ENCODE data around the gene KLK13.
A peak's percentile ranks its signal among the peaks of the same experiment; 100 is the strongest.

Gene KLK13

DNA sequence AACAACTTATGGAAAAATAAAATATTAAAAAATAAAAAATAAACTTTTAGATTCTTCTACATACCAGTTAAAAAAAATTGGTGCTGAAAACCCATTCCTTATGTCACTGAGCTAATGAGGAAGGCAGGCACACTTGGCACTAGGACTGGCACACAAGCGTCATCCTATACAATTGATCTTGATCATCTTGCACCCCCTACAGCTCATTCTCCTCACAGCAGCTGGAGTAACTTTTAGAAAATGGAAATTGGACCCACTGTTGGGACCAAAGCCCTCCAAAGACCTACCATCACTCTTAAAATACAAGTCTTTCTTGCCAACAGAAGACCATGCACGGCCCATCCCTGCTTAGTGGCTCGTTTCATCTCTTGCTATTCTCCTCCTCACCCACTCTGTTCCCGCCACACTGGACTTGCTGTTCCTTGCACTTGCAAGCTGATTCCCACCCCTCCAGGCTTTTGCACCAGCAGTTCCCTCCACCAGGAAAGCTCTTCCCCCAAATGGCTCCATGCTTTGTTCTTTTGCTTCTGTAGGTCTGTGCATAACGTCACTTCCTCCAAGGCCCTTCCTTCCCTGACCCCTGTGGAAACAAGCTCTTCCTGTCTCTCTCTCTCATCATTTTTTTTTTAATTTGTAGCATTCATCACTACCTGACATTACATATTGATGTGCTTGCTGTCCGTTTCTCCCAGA is 31.7 kb upstream of the KLK13 start:
- no peak overlapping the region for H3K4me3 ChIP-seq (ENCODE audit: low read depth in 1 of 2, low read length in 1 of 2)
- no peaks in the 10 kb centered on the region for H3K36me3 ChIP-seq
- TF ChIP-seq, protein P1, sequence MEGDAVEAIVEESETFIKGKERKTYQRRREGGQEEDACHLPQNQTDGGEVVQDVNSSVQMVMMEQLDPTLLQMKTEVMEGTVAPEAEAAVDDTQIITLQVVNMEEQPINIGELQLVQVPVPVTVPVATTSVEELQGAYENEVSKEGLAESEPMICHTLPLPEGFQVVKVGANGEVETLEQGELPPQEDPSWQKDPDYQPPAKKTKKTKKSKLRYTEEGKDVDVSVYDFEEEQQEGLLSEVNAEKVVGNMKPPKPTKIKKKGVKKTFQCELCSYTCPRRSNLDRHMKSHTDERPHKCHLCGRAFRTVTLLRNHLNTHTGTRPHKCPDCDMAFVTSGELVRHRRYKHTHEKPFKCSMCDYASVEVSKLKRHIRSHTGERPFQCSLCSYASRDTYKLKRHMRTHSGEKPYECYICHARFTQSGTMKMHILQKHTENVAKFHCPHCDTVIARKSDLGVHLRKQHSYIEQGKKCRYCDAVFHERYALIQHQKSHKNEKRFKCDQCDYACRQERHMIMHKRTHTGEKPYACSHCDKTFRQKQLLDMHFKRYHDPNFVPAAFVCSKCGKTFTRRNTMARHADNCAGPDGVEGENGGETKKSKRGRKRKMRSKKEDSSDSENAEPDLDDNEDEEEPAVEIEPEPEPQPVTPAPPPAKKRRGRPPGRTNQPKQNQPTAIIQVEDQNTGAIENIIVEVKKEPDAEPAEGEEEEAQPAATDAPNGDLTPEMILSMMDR (IDR thresholded peaks at IDR 0.05) = no peak
- H3K27me3 ChIP-seq = peaks cover 4% of the 10 kb centered on the region
- peaks cover 10 to 18% of the 10 kb centered on the region in 2 experiments for H3K4me1 ChIP-seq (ENCODE audit: control insufficient read depth in 1 of 2, insufficient read depth in 1 of 2, low read depth in 1 of 2, low read length in 1 of 2)
- no peaks in the 10 kb centered on the region for H3K9me3 ChIP-seq
- H3K27ac ChIP-seq = peak overlapping the region; percentile 61

DNA sequence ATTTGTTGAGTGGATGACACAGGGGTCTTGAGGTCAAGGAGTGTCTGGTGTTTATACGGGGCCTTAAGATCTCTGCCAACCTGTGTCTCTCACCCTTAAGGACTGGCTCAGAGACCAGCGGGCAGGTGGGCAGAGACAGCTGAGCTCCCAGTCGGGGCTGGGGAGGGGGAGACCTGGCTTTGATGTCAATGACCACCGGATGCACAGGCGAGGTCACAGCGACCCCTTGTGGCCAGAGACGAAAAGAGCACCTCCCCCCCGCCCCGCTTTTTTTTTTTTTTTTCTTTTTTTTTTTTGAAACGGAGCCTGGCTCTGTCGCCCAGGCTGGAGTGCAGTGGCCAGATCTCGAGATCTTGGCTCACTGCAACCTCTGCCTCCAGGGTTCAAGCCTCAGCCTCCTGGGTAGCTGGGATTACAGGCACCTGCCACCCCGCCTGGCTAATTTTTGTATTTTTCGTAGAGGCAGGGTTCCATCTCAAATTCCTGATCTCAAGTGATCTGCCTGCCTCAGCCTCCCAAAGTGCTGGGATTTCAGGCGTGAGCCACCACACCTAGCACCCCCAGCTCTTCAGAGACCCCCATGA is 29.9 kb upstream of the KLK13 start:
- Histone ChIP-seq H3K4me3 (ENCODE audit: low read depth in 1 of 2, low read length in 1 of 2) (no peak overlapping the region), H3K4me1 (ENCODE audit: control insufficient read depth in 1 of 2, insufficient read depth in 1 of 2, low read depth in 1 of 2, low read length in 1 of 2) (peaks cover 10 to 18% of the 10 kb centered on the region in 2 experiments), H3K9me3 (no peaks in the 10 kb centered on the region), H3K27me3 (peaks cover 7% of the 10 kb centered on the region), H3K36me3 (no peaks in the 10 kb centered on the region), H3K27ac (no peak overlapping the region)
- TF ChIP-seq, protein P1 (IDR thresholded peaks at IDR 0.05) = peak; percentile 50

DNA sequence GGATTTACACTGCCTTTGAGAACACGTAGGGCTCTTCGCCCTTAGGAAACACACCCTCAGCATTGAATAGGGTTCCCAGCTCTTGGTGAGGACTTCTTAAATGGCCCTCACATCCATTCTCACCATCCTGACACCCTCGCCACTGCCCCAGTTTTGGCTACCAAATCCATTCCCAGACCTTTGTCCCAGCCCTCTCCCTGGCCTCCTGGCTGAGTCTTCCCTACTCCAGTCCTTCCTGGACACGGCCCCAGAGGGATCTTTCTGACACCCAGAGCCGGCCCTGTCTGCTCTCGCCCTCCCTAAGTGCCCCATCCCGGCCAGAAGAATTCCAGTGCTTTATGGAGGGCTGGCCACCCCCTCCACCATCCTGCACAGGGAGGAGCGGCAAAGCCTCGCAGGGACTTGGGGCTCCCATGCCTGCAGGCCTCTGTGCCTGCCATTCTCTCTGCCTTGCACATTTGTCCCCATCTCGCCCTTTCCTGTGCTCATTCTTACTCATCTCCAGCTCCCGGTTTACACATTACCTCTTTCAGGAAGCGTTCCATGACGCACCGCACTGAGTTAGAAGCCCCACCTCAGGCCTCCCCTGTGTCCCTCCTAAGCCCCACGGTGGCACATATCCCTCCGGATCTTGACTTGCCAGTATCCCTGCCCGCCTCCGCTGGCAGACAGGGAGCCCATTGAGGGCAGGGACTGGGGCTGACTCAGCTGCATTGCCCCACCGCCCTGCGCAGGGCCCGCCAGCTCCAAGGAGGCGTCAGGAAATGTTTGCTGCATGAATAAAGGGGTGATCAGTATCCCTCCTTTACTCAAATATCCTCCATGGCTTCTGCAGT is 28.8 kb upstream of the KLK13 start:
- no peaks in the 10 kb centered on the region for H3K9me3 ChIP-seq
- H3K4me3 ChIP-seq (ENCODE audit: low read depth in 1 of 2, low read length in 1 of 2) = no peak overlapping the region
- TF ChIP-seq, protein P1 (IDR thresholded peaks at IDR 0.05) = no peak
- peaks cover 10 to 18% of the 10 kb centered on the region in 2 experiments for H3K4me1 ChIP-seq (ENCODE audit: control insufficient read depth in 1 of 2, insufficient read depth in 1 of 2, low read depth in 1 of 2, low read length in 1 of 2)
- H3K27me3 ChIP-seq = peaks cover 7% of the 10 kb centered on the region
- no peak overlapping the region for H3K27ac ChIP-seq
- H3K36me3 ChIP-seq = no peaks in the 10 kb centered on the region

DNA sequence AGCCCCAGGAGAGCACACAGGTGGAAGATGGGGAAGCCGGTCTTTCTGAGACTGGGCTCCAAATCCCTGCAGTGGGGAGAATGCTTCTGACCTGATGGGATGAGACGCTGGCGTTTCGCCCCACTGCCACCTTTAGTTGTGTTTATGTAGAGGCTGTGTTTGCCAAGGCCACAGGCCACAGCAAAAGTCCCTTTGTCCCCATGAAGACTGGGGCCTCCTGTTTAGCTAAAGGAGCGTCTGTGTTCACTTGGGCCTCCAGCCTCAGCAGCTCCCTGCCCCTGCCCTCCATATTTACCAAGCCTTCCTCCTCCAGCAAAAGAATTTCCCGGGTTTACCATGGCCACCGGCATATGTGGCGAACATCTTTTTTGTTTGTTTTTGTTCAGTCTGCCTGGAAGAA is 28.2 kb upstream of the KLK13 start:
- Histone ChIP-seq H3K9me3 (no peaks in the 10 kb centered on the region), H3K27me3 (peaks cover 7% of the 10 kb centered on the region), H3K27ac (no peak overlapping the region), H3K4me3 (ENCODE audit: low read depth in 1 of 2, low read length in 1 of 2) (no peak overlapping the region), H3K4me1 (ENCODE audit: control insufficient read depth in 1 of 2, insufficient read depth in 1 of 2, low read depth in 1 of 2, low read length in 1 of 2) (peaks cover 10 to 17% of the 10 kb centered on the region in 2 experiments), H3K36me3 (no peaks in the 10 kb centered on the region)
- TF ChIP-seq, protein P1 (IDR thresholded peaks at IDR 0.05) = no peak

DNA sequence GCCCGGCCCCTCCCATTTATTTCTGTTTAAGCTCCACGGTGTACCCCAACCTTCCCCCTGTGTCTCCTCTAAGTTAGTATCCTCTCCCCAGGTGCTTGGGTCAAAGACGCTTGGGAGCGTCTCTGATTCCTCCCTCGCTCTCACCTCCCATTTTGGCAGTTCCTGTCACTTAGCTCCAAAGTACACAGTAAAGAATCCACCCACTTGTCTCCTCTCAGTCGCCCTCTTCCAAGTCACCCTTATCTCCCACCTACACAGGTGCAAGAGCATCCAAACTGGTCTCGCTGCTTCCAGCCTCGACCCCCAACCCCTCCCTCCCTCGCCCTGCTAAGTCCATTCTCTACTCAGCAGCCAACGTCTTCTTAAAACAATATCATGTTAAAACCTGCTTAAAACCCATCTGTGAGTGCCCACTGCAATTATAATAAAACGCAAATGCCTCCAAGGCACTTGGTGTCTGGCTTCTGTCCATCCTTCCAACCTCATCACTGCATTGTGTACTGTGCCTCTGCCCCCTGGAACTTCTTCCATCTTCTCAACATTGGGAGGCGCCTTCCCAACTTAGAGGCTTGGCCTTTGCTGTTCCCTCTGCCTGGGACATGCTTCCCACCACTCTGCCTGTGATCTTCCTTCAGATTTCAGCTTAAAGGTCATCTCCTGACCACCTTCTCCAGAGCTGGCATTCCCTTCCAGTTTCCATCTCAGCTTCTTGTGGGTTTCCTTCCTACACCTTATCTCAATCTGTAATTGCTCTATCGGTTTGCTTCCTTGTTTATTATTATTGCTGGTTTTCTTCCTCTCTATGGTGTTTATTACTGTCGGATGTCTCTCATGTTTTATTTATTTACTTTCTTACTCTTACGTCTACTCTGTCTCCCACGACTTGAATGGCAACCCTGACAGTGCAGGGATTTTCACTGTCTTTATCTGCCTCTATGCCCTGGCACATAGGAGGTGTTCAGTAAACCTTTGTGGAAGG is 27.3 kb upstream of the KLK13 start:
- TF ChIP-seq, protein P1 (IDR thresholded peaks at IDR 0.05) = no peak
- H3K9me3 ChIP-seq = no peaks in the 10 kb centered on the region
- H3K36me3 ChIP-seq = no peaks in the 10 kb centered on the region
- H3K4me1 ChIP-seq (ENCODE audit: control insufficient read depth in 1 of 2, insufficient read depth in 1 of 2, low read depth in 1 of 2, low read length in 1 of 2) = peaks cover 8% of the 10 kb centered on the region in 2 experiments
- peaks cover 7% of the 10 kb centered on the region for H3K27me3 ChIP-seq
- no peak overlapping the region for H3K27ac ChIP-seq
- no peak overlapping the region for H3K4me3 ChIP-seq (ENCODE audit: low read depth in 1 of 2, low read length in 1 of 2)
